ENCODE data around the gene TTBK2. TPM values are rescaled to one million over a fixed set of nuclear protein-coding genes. Genes with fewer than 3 reads are reported as not detected.
"Not testable (repeated sequence)": the region's sequence is repeated elsewhere in the genome, so short reads cannot be mapped to it uniquely, and the experiment has no call there.

TTBK2 gene
- total RNA-seq, 1 donor from 2014 or later, result 18.6 TPM

GRCh38 chr15:42826251-42826890 is 94.2 kb downstream of the TTBK2 start:
- DNase-seq (ENCODE audit: low spot score), result no peak

- no peak for DNase-seq (ENCODE audit: low spot score)
Observed at GRCh38 chr15:42825599-42825998, 95.0 kb downstream of the TTBK2 start.

GRCh38 chr15:42820811-42821210 is 99.8 kb downstream of the TTBK2 start:
- DNase-seq (ENCODE audit: low spot score), result no peak

GRCh38 chr15:42819786-42820185 is 100.8 kb downstream of the TTBK2 start:
- no peak for DNase-seq (ENCODE audit: low spot score)

GRCh38 chr15:42811433-42811832 is 109.1 kb downstream of the TTBK2 start:
- DNase-seq (ENCODE audit: low spot score), result no peak

- DNase-seq (ENCODE audit: low spot score), result no peak
Observed at GRCh38 chr15:42808913-42809312, 111.7 kb downstream of the TTBK2 start.

GRCh38 chr15:42805266-42805665 is 115.3 kb downstream of the TTBK2 start:
- DNase-seq (ENCODE audit: low spot score), result no peak

- no peak for DNase-seq (ENCODE audit: low spot score)
Observed at GRCh38 chr15:42804739-42805138, 115.8 kb downstream of the TTBK2 start.

GRCh38 chr15:42803436-42803835 is 117.1 kb downstream of the TTBK2 start:
- no peak for DNase-seq (ENCODE audit: low spot score)

GRCh38 chr15:42802168-42802567 is 118.4 kb downstream of the TTBK2 start:
- DNase-seq (ENCODE audit: low spot score), result no peak

GRCh38 chr15:42800731-42801474 is 119.7 kb downstream of the TTBK2 start:
- no peak for DNase-seq (ENCODE audit: low spot score)

- DNase-seq (ENCODE audit: low spot score), result no peak
Observed at GRCh38 chr15:42798802-42799201, 121.8 kb downstream of the TTBK2 start.

GRCh38 chr15:42796955-42797782 is 123.4 kb downstream of the TTBK2 start:
- DNase-seq (ENCODE audit: low spot score), result no peak

GRCh38 chr15:42788725-42789124 is 131.9 kb downstream of the TTBK2 start:
- no peak for DNase-seq (ENCODE audit: low spot score)

GRCh38 chr15:42786978-42787377 is 133.6 kb downstream of the TTBK2 start:
- no peak for DNase-seq (ENCODE audit: low spot score)

GRCh38 chr15:42785569-42785968 is 135.0 kb downstream of the TTBK2 start:
- DNase-seq (ENCODE audit: low spot score), result no peak

GRCh38 chr15:42784705-42785104 is 135.9 kb downstream of the TTBK2 start:
- DNase-seq (ENCODE audit: low spot score), result no peak

- DNase-seq (ENCODE audit: low spot score), result no peak
Observed at GRCh38 chr15:42782716-42783115, 137.9 kb downstream of the TTBK2 start.

GRCh38 chr15:42775416-42775815 is 145.2 kb downstream of the TTBK2 start:
- DNase-seq (ENCODE audit: low spot score), result no peak

GRCh38 chr15:42772901-42773300 is 147.7 kb downstream of the TTBK2 start:
- DNase-seq (ENCODE audit: low spot score), result no peak

GRCh38 chr15:42772144-42772543 is 148.4 kb downstream of the TTBK2 start:
- DNase-seq (ENCODE audit: low spot score), result no peak

- DNase-seq (ENCODE audit: low spot score), result not testable (repeated sequence)
Observed at GRCh38 chr15:42766109-42766508, 154.5 kb downstream of the TTBK2 start.

Data from mucosa of gallbladder (tissue), 1 donor.